PC-9 (cell line): ENCODE results near the gene NPR2.

Source experiments
- CTCF ChIP-seq: fragments of 200-600 bp; sonication (generic); conservative IDR thresholded peaks from 2 replicates; pipeline ENCODE4 v1.6.1; 2017; ENCODE audit warnings: mixed run types, antibody characterized with exemption, mild to moderate bottlenecking, moderate library complexity
- EZH2 ChIP-seq: fragments of 200-600 bp; sonication (generic); IDR thresholded peaks from 2 replicates; pipeline ENCODE4 v1.8.0; 2017; ENCODE audit warnings: antibody characterized with exemption, low read depth

- TF ChIP-seq CTCF (no peak), EZH2 (no peak)
Measured at GRCh38 chr9:35858458-35858857, 67.1 kb downstream of the NPR2 start.
